A549 (cell line): Measurements from ENCODE around the gene SCGB1A1.

Experiments used
- BHLHE40 ChIP-seq: IDR thresholded peaks from 2 replicates; pipeline ENCODE4 v1.6.1; 2012; ENCODE audit warnings: low read depth, low read length, inconsistent platforms
- CHD2 ChIP-seq: fragments of 150-350 bp; IDR thresholded peaks from 2 replicates; pipeline ENCODE4 v1.6.1; 2014; ENCODE audit warnings: low read length; ENCODE audit not compliant: partially characterized antibody
- CHD4 ChIP-seq: fragments of 200-600 bp; sonication (generic); IDR thresholded peaks from 2 replicates; pipeline ENCODE4 v1.6.1; 2016; ENCODE audit warnings: antibody characterized with exemption, mild to moderate bottlenecking, borderline replicate concordance
- CTCF ChIP-seq: fragments of >200 bp; sonication (Bioruptor Twin); formaldehyde crosslinking; IDR thresholded peaks from 3 replicates; pipeline ENCODE4 v1.5.1; 2016
- JUN ChIP-seq, 2 experiments: fragments of >200 bp; sonication (Bioruptor Twin); formaldehyde crosslinking; IDR thresholded peaks; 2 replicates in 1 of 2; 3 replicates in 1 of 2; pipeline ENCODE4 v1.6.1; 2016 to 2017
- KDM5A ChIP-seq: fragments of 200-600 bp; sonication (generic); IDR thresholded peaks from 2 replicates; pipeline ENCODE4 v1.6.1; 2016; ENCODE audit warnings: antibody characterized with exemption, mild to moderate bottlenecking
- MAZ ChIP-seq: fragments of 150-350 bp; IDR thresholded peaks from 2 replicates; pipeline ENCODE4 v1.6.1; 2014; ENCODE audit warnings: antibody characterized with exemption, low read depth, low read length, borderline replicate concordance
- NPAS2 ChIP-seq: fragments of 250-450 bp; sonication (Bioruptor Pico); IDR thresholded peaks from 2 replicates; pipeline ENCODE4 v1.8.0; 2022; ENCODE audit warnings: mild to moderate bottlenecking, moderate library complexity, borderline replicate concordance
- POLR2A ChIP-seq: IDR thresholded peaks from 2 replicates; pipeline ENCODE4 v1.6.1; 2012; ENCODE audit warnings: mild to moderate bottlenecking, low read length
- RAD21 ChIP-seq, 2 experiments: fragments of >200 bp in 1 of 2; sonication (Bioruptor Twin) in 1 of 2; formaldehyde crosslinking in 1 of 2; IDR thresholded peaks in 1 of 2; conservative IDR thresholded peaks in 1 of 2; 2 replicates in 1 of 2; 3 replicates in 1 of 2; pipeline ENCODE4 v1.6.1; 2012 to 2018; ENCODE audit warnings: inconsistent platforms in 1 of 2
- RFX5 ChIP-seq: fragments of 450-650 bp; IDR thresholded peaks from 2 replicates; pipeline ENCODE4 v1.7.1; 2014; ENCODE audit warnings: antibody characterized with exemption, mild to moderate bottlenecking, moderate library complexity
- SREBF2 ChIP-seq: fragments of 450-650 bp; IDR thresholded peaks from 2 replicates; pipeline ENCODE4 v1.6.1; 2014; ENCODE audit warnings: mild to moderate bottlenecking, moderate library complexity

- TF ChIP-seq CTCF (no peak), RFX5 (no peak), BHLHE40 (no peak), CHD2 (no peak), CHD4 (no peak), POLR2A (no peak), SREBF2 (no peak), KDM5A (no peak), NPAS2 (CRISPR knock-in tag) (no peak), RAD21 (conservative IDR thresholded peaks at IDR 0.05 in 1 of 2, IDR thresholded peaks at IDR 0.05 in 1 of 2) (no peak), JUN (IDR thresholded peaks at IDR 0.05) (no peak), MAZ (no peak)
These were observed 14.4 kb upstream of the SCGB1A1 start for GRCh38 chr11:62404435-62404834.
